ES-I3 (cell line): ENCODE results near the gene ONECUT1.

Source experiments
- H3K36me3 ChIP-seq: 2 replicates; pipeline ENCODE4 v1.6.1; 2013; ENCODE audit warnings: mild to moderate bottlenecking, low read length, control low read depth, moderate library complexity; ENCODE audit not compliant: insufficient read depth
- H3K4me1 ChIP-seq: 2 replicates; pipeline ENCODE4 v1.6.1; 2013; ENCODE audit warnings: mild to moderate bottlenecking, control low read depth, low read length; ENCODE audit not compliant: insufficient read depth
- H3K9ac ChIP-seq: 2 replicates; pipeline ENCODE4 v1.6.1; 2013; ENCODE audit warnings: low read depth, mild to moderate bottlenecking, low read length, moderate library complexity
- H3K9me3 ChIP-seq: 2 replicates; pipeline ENCODE4 v1.6.1; 2013; ENCODE audit warnings: mild to moderate bottlenecking, low read length, moderate library complexity; ENCODE audit not compliant: control insufficient read depth, insufficient read depth

ONECUT1 gene

GRCh38 chr15:52780172-52780980, 9.8 kb downstream of the ONECUT1 start:
- no peak overlapping the region for H3K9ac ChIP-seq
- H3K9me3 ChIP-seq, result no peaks in the 10 kb centered on the region

GRCh38 chr15:52778457-52778856, 11.7 kb downstream of the ONECUT1 start:
- H3K36me3 ChIP-seq, result no peaks in the 10 kb centered on the region
- H3K9ac ChIP-seq, result no peak overlapping the region
- no peaks in the 10 kb centered on the region for H3K9me3 ChIP-seq
- no peaks in the 10 kb centered on the region for H3K4me1 ChIP-seq

More at GRCh38 chr15:52780172-52780980, 9.8 kb downstream of the ONECUT1 start:
- no peaks in the 10 kb centered on the region for H3K36me3 ChIP-seq
- H3K4me1 ChIP-seq, result no peaks in the 10 kb centered on the region

- H3K36me3 ChIP-seq, result no peaks in the 10 kb centered on the region
- H3K9me3 ChIP-seq, result no peaks in the 10 kb centered on the region
- no peaks in the 10 kb centered on the region for H3K4me1 ChIP-seq
- no peak overlapping the region for H3K9ac ChIP-seq
These were observed 17.4 kb downstream of the ONECUT1 start for GRCh38 chr15:52772766-52773165.

GRCh38 chr15:52765785-52766184, 24.4 kb downstream of the ONECUT1 start:
- Histone ChIP-seq H3K9ac (no peak overlapping the region), H3K9me3 (no peaks in the 10 kb centered on the region), H3K36me3 (no peaks in the 10 kb centered on the region), H3K4me1 (no peaks in the 10 kb centered on the region)

GRCh38 chr15:52764731-52765130, 25.4 kb downstream of the ONECUT1 start:
- H3K36me3 ChIP-seq, result no peaks in the 10 kb centered on the region
- H3K4me1 ChIP-seq, result no peaks in the 10 kb centered on the region
- no peaks in the 10 kb centered on the region for H3K9me3 ChIP-seq

GRCh38 chr15:52762621-52763020, 27.5 kb downstream of the ONECUT1 start:
- H3K4me1 ChIP-seq, result no peaks in the 10 kb centered on the region
- H3K36me3 ChIP-seq, result no peaks in the 10 kb centered on the region
- H3K9ac ChIP-seq, result no peak overlapping the region
- no peaks in the 10 kb centered on the region for H3K9me3 ChIP-seq

More at GRCh38 chr15:52764731-52765130, 25.4 kb downstream of the ONECUT1 start:
- no peak overlapping the region for H3K9ac ChIP-seq

GRCh38 chr15:52760562-52760961, 29.6 kb downstream of the ONECUT1 start:
- H3K4me1 ChIP-seq, result no peaks in the 10 kb centered on the region
- no peaks in the 10 kb centered on the region for H3K9me3 ChIP-seq
- no peaks in the 10 kb centered on the region; the same call in 1 of the 2 replicates for H3K36me3 ChIP-seq
- H3K9ac ChIP-seq, result no peak overlapping the region

- Histone ChIP-seq H3K9ac (no peak overlapping the region), H3K4me1 (no peaks in the 10 kb centered on the region), H3K9me3 (no peaks in the 10 kb centered on the region), H3K36me3 (no peaks in the 10 kb centered on the region; the same call in 1 of the 2 replicates)
These were observed 30.2 kb downstream of the ONECUT1 start for GRCh38 chr15:52759969-52760368.

- no peak overlapping the region for H3K9ac ChIP-seq
- H3K4me1 ChIP-seq, result peaks cover 6% of the 10 kb centered on the region; the same call in 1 of the 2 replicates
- no peaks in the 10 kb centered on the region for H3K9me3 ChIP-seq
- H3K36me3 ChIP-seq, result no peaks in the 10 kb centered on the region; the same call in 1 of the 2 replicates
These were observed 32.6 kb downstream of the ONECUT1 start for GRCh38 chr15:52757496-52757895.

- Histone ChIP-seq H3K4me1 (peaks cover 26% of the 10 kb centered on the region), H3K36me3 (no peaks in the 10 kb centered on the region; the same call in 1 of the 2 replicates), H3K9me3 (no peaks in the 10 kb centered on the region), H3K9ac (no peak overlapping the region)
These were observed 38.6 kb downstream of the ONECUT1 start for GRCh38 chr15:52751522-52751921.

- H3K9ac ChIP-seq, result no peak overlapping the region
- H3K9me3 ChIP-seq, result no peaks in the 10 kb centered on the region
- no peaks in the 10 kb centered on the region for H3K36me3 ChIP-seq
- H3K4me1 ChIP-seq, result peaks cover 37% of the 10 kb centered on the region
These were observed 40.9 kb downstream of the ONECUT1 start for GRCh38 chr15:52749258-52749657.

GRCh38 chr15:52746162-52746757, 43.9 kb downstream of the ONECUT1 start:
- no peaks in the 10 kb centered on the region for H3K36me3 ChIP-seq
- peak overlapping the region; percentile 36; the same call in 1 of the 2 replicates for H3K9ac ChIP-seq
- H3K4me1 ChIP-seq, result peaks cover 28% of the 10 kb centered on the region
- no peaks in the 10 kb centered on the region for H3K9me3 ChIP-seq

GRCh38 chr15:52745326-52746161, 44.6 kb downstream of the ONECUT1 start:
- H3K36me3 ChIP-seq, result no peaks in the 10 kb centered on the region
- H3K4me1 ChIP-seq, result peaks cover 26% of the 10 kb centered on the region
- peak overlapping the region; percentile 36 for H3K9ac ChIP-seq
- no peaks in the 10 kb centered on the region for H3K9me3 ChIP-seq

- Histone ChIP-seq H3K9ac (no peak overlapping the region), H3K4me1 (peaks cover 4% of the 10 kb centered on the region), H3K36me3 (no peaks in the 10 kb centered on the region), H3K9me3 (peaks cover 3% of the 10 kb centered on the region; the same call in 1 of the 2 replicates)
These were observed 51.8 kb downstream of the ONECUT1 start for GRCh38 chr15:52738311-52738710.
